Measurements from ENCODE around the gene MRTFA.

- TF ChIP-seq, protein P1, sequence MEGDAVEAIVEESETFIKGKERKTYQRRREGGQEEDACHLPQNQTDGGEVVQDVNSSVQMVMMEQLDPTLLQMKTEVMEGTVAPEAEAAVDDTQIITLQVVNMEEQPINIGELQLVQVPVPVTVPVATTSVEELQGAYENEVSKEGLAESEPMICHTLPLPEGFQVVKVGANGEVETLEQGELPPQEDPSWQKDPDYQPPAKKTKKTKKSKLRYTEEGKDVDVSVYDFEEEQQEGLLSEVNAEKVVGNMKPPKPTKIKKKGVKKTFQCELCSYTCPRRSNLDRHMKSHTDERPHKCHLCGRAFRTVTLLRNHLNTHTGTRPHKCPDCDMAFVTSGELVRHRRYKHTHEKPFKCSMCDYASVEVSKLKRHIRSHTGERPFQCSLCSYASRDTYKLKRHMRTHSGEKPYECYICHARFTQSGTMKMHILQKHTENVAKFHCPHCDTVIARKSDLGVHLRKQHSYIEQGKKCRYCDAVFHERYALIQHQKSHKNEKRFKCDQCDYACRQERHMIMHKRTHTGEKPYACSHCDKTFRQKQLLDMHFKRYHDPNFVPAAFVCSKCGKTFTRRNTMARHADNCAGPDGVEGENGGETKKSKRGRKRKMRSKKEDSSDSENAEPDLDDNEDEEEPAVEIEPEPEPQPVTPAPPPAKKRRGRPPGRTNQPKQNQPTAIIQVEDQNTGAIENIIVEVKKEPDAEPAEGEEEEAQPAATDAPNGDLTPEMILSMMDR (IDR thresholded peaks at IDR 0.05): no peak
- TF ChIP-seq POLR2A (IDR thresholded peaks at IDR 0.05): no peak
Measured at GRCh38 chr22:40422558-40423309, 213.8 kb downstream of the MRTFA start.

Data from lower leg skin (tissue), 3 donors.